GM12892 (cell line): ENCODE data around the gene MUC6.

Experiments used
- DNase-seq: peaks from one replicate; pipeline ENCODE4 v3.0.0; 2011; ENCODE audit not compliant: insufficient read length
- FAIRE-seq: peaks from 2 replicates; lab custom pipeline; 2011; peaks lifted over from hg19 to GRCh38; lab: Jason Lieb, UNC
- POLR2A ChIP-seq: IDR thresholded peaks from 2 replicates; pipeline ENCODE4 v1.6.1; 2011; ENCODE audit warnings: low read depth, low read length, control low read depth
- POLR2AphosphoS5 ChIP-seq: IDR thresholded peaks from 2 replicates; pipeline ENCODE4 v1.6.1; 2011; ENCODE audit warnings: low read depth, low read length, control low read depth
- TAF1 ChIP-seq: IDR thresholded peaks from 2 replicates; pipeline ENCODE4 v1.6.1; 2011; ENCODE audit warnings: low read depth, mild to moderate bottlenecking, control low read depth, low read length, borderline replicate concordance

Gene MUC6

GRCh38 chr11:1031121-1031899 lies 5.2 kb downstream of the MUC6 start:
- no peak for FAIRE-seq
- no peak for TF ChIP-seq TAF1
- TF ChIP-seq POLR2AphosphoS5 = no peak
- TF ChIP-seq POLR2A = no peak

GRCh38 chr11:1030556-1030955 lies 6.0 kb downstream of the MUC6 start:
- DNase-seq (no peak), FAIRE-seq (no peak)

More at GRCh38 chr11:1031121-1031899, 5.2 kb downstream of the MUC6 start:
- no peak for DNase-seq

DNA sequence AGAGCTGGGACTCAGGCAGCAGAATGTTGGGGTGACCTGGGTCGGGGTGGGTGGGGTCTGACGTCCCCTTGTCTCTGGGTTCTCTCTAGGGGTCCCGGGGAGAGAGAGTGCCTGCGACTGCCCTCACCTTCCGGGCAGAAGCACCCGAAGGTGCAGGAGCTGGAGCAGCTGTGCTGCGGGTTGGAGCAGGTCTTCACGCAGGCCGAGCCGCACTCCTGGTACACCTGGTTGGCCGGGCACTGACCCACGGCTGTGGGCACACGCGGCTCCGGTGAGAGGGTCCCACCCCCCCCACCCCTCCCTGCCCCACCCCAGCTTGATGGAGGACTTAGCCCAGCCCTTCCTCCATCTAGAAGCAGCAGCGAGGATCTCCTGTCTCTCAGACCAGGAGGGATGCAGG lies 6.4 kb downstream of the MUC6 start:
- no peak for FAIRE-seq
- DNase-seq = no peak
- TF ChIP-seq TAF1 (no peak), POLR2AphosphoS5 (no peak), POLR2A (no peak)

More at GRCh38 chr11:1030556-1030955, 6.0 kb downstream of the MUC6 start:
- no peak for TF ChIP-seq TAF1
- TF ChIP-seq POLR2A = no peak
- TF ChIP-seq POLR2AphosphoS5 = no peak

GRCh38 chr11:1029654-1030053 lies 6.9 kb downstream of the MUC6 start:
- no peak for DNase-seq
- FAIRE-seq = no peak
- TF ChIP-seq POLR2A (no peak), POLR2AphosphoS5 (no peak), TAF1 (no peak)

- DNase-seq (no peak), FAIRE-seq (no peak)
- no peak for TF ChIP-seq TAF1
- no peak for TF ChIP-seq POLR2A
- TF ChIP-seq POLR2AphosphoS5 = no peak
Measured at GRCh38 chr11:1029051-1029450, 7.5 kb downstream of the MUC6 start.

- no peak for FAIRE-seq
- TF ChIP-seq TAF1 (no peak), POLR2AphosphoS5 (no peak), POLR2A (no peak)
Measured at GRCh38 chr11:1028616-1029015, 7.9 kb downstream of the MUC6 start.

GRCh38 chr11:1028291-1028540 lies 8.3 kb downstream of the MUC6 start:
- DNase-seq (no peak), FAIRE-seq (no peak)
- TF ChIP-seq POLR2A (no peak), TAF1 (no peak), POLR2AphosphoS5 (no peak)

More at GRCh38 chr11:1028616-1029015, 7.9 kb downstream of the MUC6 start:
- DNase-seq = no peak

DNA sequence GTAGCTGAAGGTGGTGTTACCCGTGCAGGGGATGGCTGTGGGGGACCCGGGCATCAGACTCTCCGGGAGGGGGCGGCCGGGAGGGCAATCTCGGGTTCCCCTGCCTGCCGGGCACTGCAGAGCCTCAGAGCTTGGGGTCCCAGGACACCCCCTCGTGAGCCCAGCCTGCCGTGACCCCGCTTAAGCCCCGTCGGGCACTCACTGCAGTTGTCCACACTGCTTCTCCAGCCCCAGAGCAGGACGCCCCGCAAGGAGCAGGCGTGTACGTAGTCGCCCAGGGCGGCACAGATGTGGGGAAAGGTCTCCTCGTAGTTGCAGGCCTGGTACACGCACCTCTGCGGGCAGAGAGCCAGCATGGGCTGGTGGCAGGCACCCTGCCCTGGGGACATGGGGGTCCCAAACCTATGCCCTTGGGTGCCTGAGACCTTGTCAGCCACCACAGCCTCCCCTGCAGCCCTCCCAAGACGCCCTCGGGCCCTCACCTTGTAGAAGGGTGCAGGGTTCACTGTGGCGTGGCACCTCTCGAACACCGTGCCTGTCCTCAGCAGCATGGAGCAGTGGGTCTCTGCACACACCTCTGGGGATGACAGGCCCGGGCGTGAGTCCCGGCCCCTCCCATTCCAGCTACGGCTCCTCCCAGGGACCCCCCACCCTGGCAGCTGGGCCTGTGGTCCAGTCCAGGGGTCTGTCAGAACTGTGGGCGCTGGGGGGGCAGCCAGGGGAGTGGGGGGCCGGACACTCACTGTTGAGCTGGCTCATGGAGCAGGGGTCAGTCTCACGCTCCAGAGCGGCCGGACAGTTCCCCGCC lies 8.8 kb downstream of the MUC6 start:
- TF ChIP-seq POLR2A (no peak), POLR2AphosphoS5 (no peak), TAF1 (no peak)
- DNase-seq (no peak), FAIRE-seq (no peak)

DNA sequence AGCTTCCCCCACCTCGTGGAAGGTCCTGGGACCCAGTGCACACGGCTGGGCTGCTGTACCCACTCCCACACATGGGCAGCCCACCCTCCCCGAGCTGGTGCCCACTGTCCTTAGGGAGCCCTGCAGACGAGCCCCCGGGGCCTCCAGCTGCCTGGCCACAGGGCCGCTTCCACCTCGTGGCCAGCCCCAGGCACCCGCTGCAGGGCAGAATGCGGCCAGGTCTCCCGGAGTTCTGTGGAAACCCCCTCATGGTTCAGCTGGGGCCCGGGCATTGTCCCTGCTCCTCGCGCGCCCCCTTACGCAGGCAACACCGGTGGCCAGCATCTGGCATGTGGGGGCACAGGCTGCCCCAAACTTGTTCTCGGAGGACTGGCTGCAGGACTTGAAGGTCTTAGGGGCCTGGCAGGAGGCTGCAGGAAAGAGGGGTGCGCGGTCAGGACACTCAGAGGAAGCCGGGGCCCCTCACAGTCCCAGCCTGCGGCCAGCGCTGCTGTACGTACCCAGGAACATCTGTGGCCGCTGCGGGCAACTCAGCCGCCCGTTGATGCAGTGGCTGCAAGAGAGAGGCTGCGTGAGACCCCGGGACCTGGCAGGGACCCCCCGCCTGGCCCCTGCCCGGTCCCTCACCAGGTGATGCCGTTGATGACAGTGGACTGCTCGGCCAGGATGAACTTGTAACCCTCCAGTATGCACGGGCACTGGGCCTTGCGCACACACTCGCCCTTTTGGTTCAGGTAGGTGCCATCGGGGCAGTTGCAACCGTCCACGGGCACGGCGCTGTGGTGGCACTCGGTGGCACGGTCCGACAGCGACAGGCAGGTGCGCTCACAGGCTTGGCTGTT lies 9.7 kb downstream of the MUC6 start:
- no peak for FAIRE-seq
- TF ChIP-seq POLR2A (no peak), TAF1 (no peak), POLR2AphosphoS5 (no peak)
- DNase-seq = no peak

DNA sequence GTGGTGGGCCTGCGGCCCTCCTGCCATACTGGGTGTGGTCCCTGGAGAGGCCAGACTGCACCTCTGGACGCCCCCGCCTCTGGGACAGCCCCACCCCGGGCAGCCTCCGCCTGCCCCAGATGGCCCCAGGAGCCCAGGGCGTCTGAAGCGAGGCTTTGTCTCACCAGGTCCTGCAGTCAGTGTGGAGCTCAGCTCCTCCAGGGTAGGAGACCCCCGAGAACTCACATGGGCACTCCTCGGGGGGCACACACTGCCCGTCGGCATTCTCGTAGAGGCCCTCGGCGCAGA lies 10.4 kb downstream of the MUC6 start:
- TF ChIP-seq TAF1 (no peak), POLR2A (no peak), POLR2AphosphoS5 (no peak)
- FAIRE-seq (no peak), DNase-seq (no peak)

- FAIRE-seq (no peak), DNase-seq (no peak)
- TF ChIP-seq POLR2AphosphoS5 (no peak), TAF1 (no peak), POLR2A (no peak)
Measured at GRCh38 chr11:1025410-1026162, 10.9 kb downstream of the MUC6 start.
